B cell (primary cell): ENCODE data around the gene IMMP2L.

Experiments used
- EZH2 ChIP-seq: IDR thresholded peaks from 2 replicates; pipeline ENCODE4 v1.6.1; 2012; ENCODE audit warnings: borderline replicate concordance, low read depth, mild to moderate bottlenecking, moderate library complexity, low read length; ENCODE audit not compliant: insufficient read depth, poor library complexity, severe bottlenecking
- TF ChIP-seq, protein P1 (sequence below): fragments of 200-600 bp; IDR thresholded peaks from one replicate; pipeline ENCODE4 v1.8.0; 2022; ENCODE audit warnings: antibody characterized with exemption, mild to moderate bottlenecking

DNA sequence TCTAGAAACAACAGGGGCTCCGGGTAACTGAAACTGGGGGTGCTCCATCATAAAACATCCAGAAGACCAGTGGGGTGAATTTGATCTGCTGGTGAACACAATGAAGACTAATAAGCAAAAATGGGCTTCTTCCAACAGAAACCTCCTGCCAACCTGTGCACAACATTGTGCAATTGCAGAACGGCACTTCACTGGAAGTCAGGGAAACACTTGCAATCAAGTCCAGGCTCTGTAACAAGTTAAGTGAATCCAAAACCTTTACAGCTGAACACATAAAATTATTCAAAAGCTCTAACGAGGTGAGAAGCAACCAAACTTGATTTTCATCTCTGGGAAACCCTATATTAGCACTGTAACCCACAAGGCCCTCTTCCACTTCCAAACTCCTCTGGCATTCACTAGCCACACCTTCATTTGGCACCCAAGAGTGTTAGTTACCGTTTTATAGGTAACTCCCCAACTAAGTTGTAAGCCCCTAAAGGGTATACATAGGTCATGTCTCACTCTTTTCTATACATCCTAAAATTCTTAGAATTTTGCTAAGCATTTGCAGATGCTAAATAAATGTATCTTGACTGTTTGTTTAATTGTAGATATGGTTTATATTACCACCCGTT is 22.0 kb downstream of the IMMP2L start:
- TF ChIP-seq, protein P1, sequence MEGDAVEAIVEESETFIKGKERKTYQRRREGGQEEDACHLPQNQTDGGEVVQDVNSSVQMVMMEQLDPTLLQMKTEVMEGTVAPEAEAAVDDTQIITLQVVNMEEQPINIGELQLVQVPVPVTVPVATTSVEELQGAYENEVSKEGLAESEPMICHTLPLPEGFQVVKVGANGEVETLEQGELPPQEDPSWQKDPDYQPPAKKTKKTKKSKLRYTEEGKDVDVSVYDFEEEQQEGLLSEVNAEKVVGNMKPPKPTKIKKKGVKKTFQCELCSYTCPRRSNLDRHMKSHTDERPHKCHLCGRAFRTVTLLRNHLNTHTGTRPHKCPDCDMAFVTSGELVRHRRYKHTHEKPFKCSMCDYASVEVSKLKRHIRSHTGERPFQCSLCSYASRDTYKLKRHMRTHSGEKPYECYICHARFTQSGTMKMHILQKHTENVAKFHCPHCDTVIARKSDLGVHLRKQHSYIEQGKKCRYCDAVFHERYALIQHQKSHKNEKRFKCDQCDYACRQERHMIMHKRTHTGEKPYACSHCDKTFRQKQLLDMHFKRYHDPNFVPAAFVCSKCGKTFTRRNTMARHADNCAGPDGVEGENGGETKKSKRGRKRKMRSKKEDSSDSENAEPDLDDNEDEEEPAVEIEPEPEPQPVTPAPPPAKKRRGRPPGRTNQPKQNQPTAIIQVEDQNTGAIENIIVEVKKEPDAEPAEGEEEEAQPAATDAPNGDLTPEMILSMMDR, result no peak
- no peak for TF ChIP-seq EZH2
